Epithelial cell of esophagus (primary cell): ENCODE measurements around the gene DIPK1B.
A peak's percentile ranks its signal among the peaks of the same experiment; 100 is the strongest.

Source experiments
- DNase-seq: peaks from one replicate; pipeline ENCODE4 v3.0.0; 2010; ENCODE audit warnings: low read depth
- H3K4me3 ChIP-seq: 2 replicates; pipeline ENCODE4 v1.5.1; 2011; ENCODE audit warnings: mild to moderate bottlenecking, low read length, control low read depth
- CTCF ChIP-seq: IDR thresholded peaks from 2 replicates; pipeline ENCODE4 v1.5.1; 2011; ENCODE audit warnings: low read depth, mild to moderate bottlenecking, low read length, control low read depth, inconsistent platforms; ENCODE audit not compliant: insufficient read depth; ENCODE audit errors: missing control alignments

The DIPK1B gene

GRCh38 chr9:136711751-136712689 lies at the start of gene DIPK1B:
Gene DIPK1B, plus strand, starts transcription at chr9:136712572. Its CDS starts 94 bp downstream, at chr9:136712666.
- no peak for DNase-seq
- no peak for TF ChIP-seq CTCF
- peak within 1 kb of the TSS; percentile 15 for H3K4me3 ChIP-seq

GRCh38 chr9:136662656-136663581 lies 49.5 kb upstream of the DIPK1B start, which contains the start of gene EGFL7:
Gene EGFL7, plus strand, starts transcription at chr9:136662916. Its CDS starts 5,367 bp downstream, at chr9:136668283.
- no peak for TF ChIP-seq CTCF
- no peak for DNase-seq
- no peak within 1 kb of the TSS for H3K4me3 ChIP-seq

- H3K4me3 ChIP-seq, result no peak overlapping the region
- TF ChIP-seq CTCF, result no peak
- DNase-seq, result no peak
Measured at GRCh38 chr9:136664000-136664915, 48.1 kb upstream of the DIPK1B start.

- no peak for DNase-seq
- TF ChIP-seq CTCF, result peak; percentile 13
- peak overlapping the region; percentile 14 for H3K4me3 ChIP-seq
Measured at GRCh38 chr9:136665111-136665703, 47.2 kb upstream of the DIPK1B start.

GRCh38 chr9:136665704-136666371 lies 46.5 kb upstream of the DIPK1B start:
- H3K4me3 ChIP-seq, result no peak overlapping the region

More at GRCh38 chr9:136665704-136666371, 46.5 kb upstream of the DIPK1B start:
- DNase-seq, result no peak
- TF ChIP-seq CTCF, result no peak
